Measurements from ENCODE around the gene VIL1. TPM values are rescaled to one million over a fixed set of nuclear protein-coding genes. Genes with fewer than 3 reads are reported as not detected.

Gene VIL1
- total RNA-seq, result 100 to 1,000 TPM in 1 of 6 experiments, 10 to 100 TPM in 2, 1 to 10 TPM in 3; 2.1 to 118 (median 19.1) TPM
- long read RNA-seq, partial matches to known transcripts, result 0 of 1 reads
- long read RNA-seq, other reads (novel, unspliced or antisense), result 1 of 1 reads

- peak; percentile 94 to 97 (median 96) for ATAC-seq
- Histone ChIP-seq H3K4me3 (peak within 1 kb of the TSS; percentile 25 to 69 (median 57)), H3K27ac (peak within 1 kb of the TSS in 2 of 3 donors; percentile 59 to 89)
These were observed at the start of gene VIL1 for GRCh38 chr2:218418717-218419458. Gene VIL1 (plus strand): TSS chr2:218419123. CDS start chr2:218423779, 4,656 bp downstream.

GRCh38 chr2:218369330-218369729, 49.6 kb upstream of the VIL1 start:
- peak in 1 of 3 donors; percentile 39 for DNase-seq
- no peaks in the 10 kb centered on the region for H3K36me3 ChIP-seq
- TF ChIP-seq POLR2A (IDR thresholded peaks at IDR 0.05) (no peak), CTCF (IDR thresholded peaks at IDR 0.05) (no peak)
- no peak for ATAC-seq
- WGBS (ENCODE audit: insufficient coverage, low coverage, low lambda C conversion rate, missing lambda C conversion rate), result 39% methylated on average over 2 of the region's 2 CpGs
- H3K4me3 ChIP-seq, result no peak overlapping the region
- H3K27me3 ChIP-seq, result no peaks in the 10 kb centered on the region
- intact Hi-C loops (cut with DNase I), result no loop called here
- H3K9me3 ChIP-seq, result no peaks in the 10 kb centered on the region
- peaks cover 0 to 10% (median 0%) of the 10 kb centered on the region in 4 donors for H3K4me1 ChIP-seq
- H3K27ac ChIP-seq, result peak overlapping the region in 2 of 3 donors; percentile 94 to 97

More at GRCh38 chr2:218418717-218419458, at the start of gene VIL1:
- no peaks in the 10 kb centered on the region for H3K9me3 ChIP-seq
- TF ChIP-seq CTCF (IDR thresholded peaks at IDR 0.05) (no peak), POLR2A (IDR thresholded peaks at IDR 0.05) (no peak)
- peak in 2 of 3 donors; percentile 56 to 83 for DNase-seq
- no peaks in the 10 kb centered on the region for H3K36me3 ChIP-seq
- H3K27me3 ChIP-seq, result no peaks in the 10 kb centered on the region
- intact Hi-C loops (cut with DNase I), result no loop called here
- peaks cover 0 to 12% (median 0%) of the 10 kb centered on the region in 4 donors for H3K4me1 ChIP-seq
- WGBS (ENCODE audit: insufficient coverage, low coverage, low lambda C conversion rate, missing lambda C conversion rate), result 60% methylated on average over 3 of the region's 9 CpGs

GRCh38 chr2:218370410-218371063, 48.4 kb upstream of the VIL1 start:
- no peak overlapping the region for H3K4me3 ChIP-seq
- peak; percentile 36 for TF ChIP-seq POLR2A (IDR thresholded peaks at IDR 0.05)
- TF ChIP-seq CTCF (IDR thresholded peaks at IDR 0.05), result no peak
- intact Hi-C loops (cut with DNase I), result no loop called here
- ATAC-seq (peak; percentile 17 to 57 (median 43)), DNase-seq (peak in 2 of 3 donors; percentile 65 to 79)
- no peaks in the 10 kb centered on the region for H3K27me3 ChIP-seq
- no peaks in the 10 kb centered on the region for H3K9me3 ChIP-seq
- peak overlapping the region; percentile 11 to 67 (median 51) for H3K27ac ChIP-seq
- 46% methylated on average over 8 of the region's 11 CpGs for WGBS (ENCODE audit: insufficient coverage, low coverage, low lambda C conversion rate, missing lambda C conversion rate)
- no peaks in the 10 kb centered on the region for H3K36me3 ChIP-seq
- peaks cover 0 to 10% (median 0%) of the 10 kb centered on the region in 4 donors for H3K4me1 ChIP-seq

GRCh38 chr2:218371983-218372350, 47.0 kb upstream of the VIL1 start:
- Histone ChIP-seq H3K4me1 (peaks cover 0 to 10% (median 0%) of the 10 kb centered on the region in 4 donors), H3K27me3 (no peaks in the 10 kb centered on the region), H3K9me3 (no peaks in the 10 kb centered on the region), H3K4me3 (no peak overlapping the region), H3K27ac (no peak overlapping the region), H3K36me3 (no peaks in the 10 kb centered on the region)
- DNase-seq (peak in 2 of 3 donors; percentile 8 to 51), ATAC-seq (peak in 2 of 4 donors; percentile 6 to 19)
- TF ChIP-seq CTCF (IDR thresholded peaks at IDR 0.05) (no peak), POLR2A (IDR thresholded peaks at IDR 0.05) (no peak)
- intact Hi-C loops (cut with DNase I), result no loop called here
